ENCODE data around the gene MPG. TPM values are rescaled to one million over a fixed set of nuclear protein-coding genes. Genes with fewer than 3 reads are reported as not detected.

The MPG gene
- total RNA-seq, 1 experiment from 2014 or later: 30.6 TPM

DNA sequence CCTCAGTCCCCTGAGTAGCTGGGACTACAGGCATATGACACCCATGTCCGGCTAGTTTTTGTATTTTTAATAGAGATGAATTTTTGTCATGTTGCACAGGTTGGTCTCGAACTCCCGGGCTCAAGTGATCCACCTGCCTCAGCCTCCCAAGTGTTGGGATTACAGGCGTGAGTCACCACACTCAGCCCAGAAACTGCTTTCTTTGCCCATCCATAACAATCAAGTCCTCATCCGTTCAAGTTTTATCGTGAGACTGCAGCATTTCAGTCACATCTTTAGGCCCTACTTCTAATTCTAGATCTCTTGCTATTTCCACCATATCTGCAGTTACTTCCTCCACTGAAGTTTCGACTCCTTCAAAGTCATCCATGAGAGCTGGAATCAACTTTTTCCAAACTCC is 54.1 kb downstream of the MPG start:
- CTCF ChIA-PET: no interaction called here
- no peak overlapping the region for H3K27ac ChIP-seq (ENCODE audit: low read depth, low read length, poor library complexity, severe bottlenecking)
- no peak for DNase-seq (ENCODE audit: low spot score)
- POLR2A ChIA-PET (ENCODE audit: low non-redundant PET): no interaction called here
- TF ChIP-seq, protein P1, sequence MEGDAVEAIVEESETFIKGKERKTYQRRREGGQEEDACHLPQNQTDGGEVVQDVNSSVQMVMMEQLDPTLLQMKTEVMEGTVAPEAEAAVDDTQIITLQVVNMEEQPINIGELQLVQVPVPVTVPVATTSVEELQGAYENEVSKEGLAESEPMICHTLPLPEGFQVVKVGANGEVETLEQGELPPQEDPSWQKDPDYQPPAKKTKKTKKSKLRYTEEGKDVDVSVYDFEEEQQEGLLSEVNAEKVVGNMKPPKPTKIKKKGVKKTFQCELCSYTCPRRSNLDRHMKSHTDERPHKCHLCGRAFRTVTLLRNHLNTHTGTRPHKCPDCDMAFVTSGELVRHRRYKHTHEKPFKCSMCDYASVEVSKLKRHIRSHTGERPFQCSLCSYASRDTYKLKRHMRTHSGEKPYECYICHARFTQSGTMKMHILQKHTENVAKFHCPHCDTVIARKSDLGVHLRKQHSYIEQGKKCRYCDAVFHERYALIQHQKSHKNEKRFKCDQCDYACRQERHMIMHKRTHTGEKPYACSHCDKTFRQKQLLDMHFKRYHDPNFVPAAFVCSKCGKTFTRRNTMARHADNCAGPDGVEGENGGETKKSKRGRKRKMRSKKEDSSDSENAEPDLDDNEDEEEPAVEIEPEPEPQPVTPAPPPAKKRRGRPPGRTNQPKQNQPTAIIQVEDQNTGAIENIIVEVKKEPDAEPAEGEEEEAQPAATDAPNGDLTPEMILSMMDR (conservative IDR thresholded peaks at IDR 0.05; ENCODE audit: low read depth, low read length): no peak
- no peak for TF ChIP-seq EZH2 (IDR thresholded peaks at IDR 0.05; ENCODE audit: borderline replicate concordance, low read depth, low read length, poor library complexity, severe bottlenecking)
- no peaks in the 10 kb centered on the region for H3K4me1 ChIP-seq (ENCODE audit: insufficient read depth, low read length, poor library complexity, severe bottlenecking)
- H3K9me3 ChIP-seq (ENCODE audit: low read depth, low read length, poor library complexity, severe bottlenecking): no peaks in the 10 kb centered on the region
- BruUV-seq (replicated peaks): no TSS peak
- intact Hi-C loops (cut with micrococcal nuclease; ENCODE audit: unreplicated experiment): no loop called here
- H3K36me3 ChIP-seq (ENCODE audit: insufficient read depth, low read length, poor library complexity, severe bottlenecking): no peaks in the 10 kb centered on the region
- H3K4me3 ChIP-seq (ENCODE audit: low read depth, low read length, poor library complexity, severe bottlenecking): no peak overlapping the region
- no peaks in the 10 kb centered on the region for H3K27me3 ChIP-seq (replicated peaks; ENCODE audit: insufficient read depth, low read depth, low read length, poor library complexity)

DNA sequence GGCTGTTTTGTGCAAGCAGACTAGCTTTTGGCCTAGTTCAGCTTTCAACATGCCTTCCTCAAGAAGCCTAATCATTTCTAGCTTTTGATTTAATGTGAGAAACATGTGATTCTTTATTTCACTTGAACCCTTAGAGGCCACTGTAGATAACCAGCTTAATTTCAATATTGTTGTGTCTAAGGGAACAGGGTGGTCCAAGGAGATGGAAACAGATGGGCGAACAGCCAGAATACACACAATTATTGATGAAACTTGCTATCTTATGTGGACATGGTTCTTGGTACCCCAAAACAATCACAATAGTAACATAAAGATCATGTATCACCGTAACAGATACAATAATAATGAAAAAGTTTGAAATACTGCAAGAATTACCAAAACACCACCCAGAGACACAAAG is 55.7 kb downstream of the MPG start:
- no peak overlapping the region for H3K27ac ChIP-seq (ENCODE audit: low read depth, low read length, poor library complexity, severe bottlenecking)
- TF ChIP-seq, protein P1 (conservative IDR thresholded peaks at IDR 0.05; ENCODE audit: low read depth, low read length): no peak
- no peak for TF ChIP-seq EZH2 (IDR thresholded peaks at IDR 0.05; ENCODE audit: borderline replicate concordance, low read depth, low read length, poor library complexity, severe bottlenecking)
- no peaks in the 10 kb centered on the region for H3K4me1 ChIP-seq (ENCODE audit: insufficient read depth, low read length, poor library complexity, severe bottlenecking)
- intact Hi-C loops (cut with micrococcal nuclease; ENCODE audit: unreplicated experiment): no loop called here
- H3K4me3 ChIP-seq (ENCODE audit: low read depth, low read length, poor library complexity, severe bottlenecking): no peak overlapping the region
- no peaks in the 10 kb centered on the region for H3K36me3 ChIP-seq (ENCODE audit: insufficient read depth, low read length, poor library complexity, severe bottlenecking)
- no peaks in the 10 kb centered on the region for H3K9me3 ChIP-seq (ENCODE audit: low read depth, low read length, poor library complexity, severe bottlenecking)
- ChIA-PET POLR2A (ENCODE audit: low non-redundant PET) (interaction anchor here (0.6 kb wide), 1 partner anchor 17 kb away, joined by 6 read pairs; no protein-coding TSS in a partner anchor), CTCF (no interaction called here)
- H3K27me3 ChIP-seq (replicated peaks; ENCODE audit: insufficient read depth, low read depth, low read length, poor library complexity): no peaks in the 10 kb centered on the region
- no peak for DNase-seq (ENCODE audit: low spot score)
- no TSS peak for BruUV-seq (replicated peaks)

Other genes starting within 250 kb of the MPG start
- 41.5 and 48.5 TPM in 2 replicates for gene POLR3K, start 24.6 kb upstream of the MPG start, total RNA-seq (2021)
- gene SNRNP25, start 24.4 kb upstream of the MPG start, total RNA-seq (2021): 52.5 and 54.9 TPM in 2 replicates
- 5.8 TPM in 2 replicates for gene RHBDF1, start 5.6 kb upstream of the MPG start, total RNA-seq (2021)
- 61.6 and 62.6 TPM in 2 replicates for gene NPRL3, start 60.4 kb downstream of the MPG start, total RNA-seq (2021)
- not detected in 2 replicates for gene HBZ, start 74.4 kb downstream of the MPG start, total RNA-seq (2021)
- gene HBM, start 87.8 kb downstream of the MPG start, total RNA-seq (2021): not detected in 2 replicates
- gene HBA2, start 94.7 kb downstream of the MPG start, total RNA-seq (2021): 1.9 and 6.1 TPM in 2 replicates
- gene HBA1, start 98.5 kb downstream of the MPG start, total RNA-seq (2021): 5.9 and 9.5 TPM in 2 replicates
- gene HBQ1, start 102.2 kb downstream of the MPG start, total RNA-seq (2021): 1.2 and 5.2 TPM in 2 replicates
- 128 and 152 TPM in 2 replicates for gene LUC7L, start 151.2 kb downstream of the MPG start, total RNA-seq (2021)
- 72.4 and 82.1 TPM in 2 replicates for gene FAM234A, start 156.6 kb downstream of the MPG start, total RNA-seq (2021)
- not detected in 2 replicates for gene RGS11, start 197.7 kb downstream of the MPG start, total RNA-seq (2021)
- 0.41 and 0.48 TPM in 2 replicates for gene ARHGDIG, start 202.4 kb downstream of the MPG start, total RNA-seq (2021)
- 0.46 TPM in 1 of 2 replicates, not detected in the other for gene PDIA2, start 204.9 kb downstream of the MPG start, total RNA-seq (2021)